Activated naive CD4-positive, alpha-beta T cell treated with anti-CD3 and anti-CD28 coated beads for 36 hours (primary cell): ENCODE results near the gene FAM136A. TPM values are rescaled to one million over a fixed set of nuclear protein-coding genes. Genes with fewer than 3 reads are reported as not detected.
"Not testable (repeated sequence)": the region's sequence is repeated elsewhere in the genome, so short reads cannot be mapped to it uniquely, and the experiment has no call there.

Source experiments
- CTCF ChIA-PET: fragments of 350-600 bp; sonication (Branson Sonifier 250); formaldehyde crosslinking; loops from one replicate; lab custom pipeline; 2021; ENCODE audit warnings: antibody characterized with exemption; lab: Charles Lee
- DNase-seq: peaks from one replicate; pipeline ENCODE4 v3.0.0-alpha.2; 2020
- H3K27ac Mint-ChIP-seq: one replicate; pipeline ENCODE4 v1.8.0; 2021; ENCODE audit warnings: mild to moderate bottlenecking, mixed read lengths
- H3K27me3 Mint-ChIP-seq: one replicate; pipeline ENCODE4 v1.8.0; 2021; ENCODE audit warnings: low read depth, mixed read lengths
- H3K36me3 Mint-ChIP-seq: one replicate; pipeline ENCODE4 v1.8.0; 2021; ENCODE audit warnings: low read depth, mixed read lengths
- H3K4me1 Mint-ChIP-seq: one replicate; pipeline ENCODE4 v1.8.0; 2021; ENCODE audit warnings: low read depth, mixed read lengths
- H3K4me3 Mint-ChIP-seq: one replicate; pipeline ENCODE4 v1.8.0; 2021; ENCODE audit warnings: mild to moderate bottlenecking, moderate library complexity, mixed read lengths
- H3K9me3 Mint-ChIP-seq: one replicate; pipeline ENCODE4 v1.8.0; 2021; ENCODE audit warnings: mixed read lengths
- intact Hi-C: fragments of 100-400 bp; cut with micrococcal nuclease; formaldehyde crosslinking; loops from one replicate; pipeline ENCODE4 v1.15.1; 2023
- total RNA-seq, 2 experiments: library from RNA; stranded (reverse); gene quantifications; one replicate each; pipeline ENCODE4 v1.2.3, GENCODE V29; 2021

FAM136A gene
- total RNA-seq, 2 experiments from 2014 or later, result 41.9 to 44.0 TPM

DNA sequence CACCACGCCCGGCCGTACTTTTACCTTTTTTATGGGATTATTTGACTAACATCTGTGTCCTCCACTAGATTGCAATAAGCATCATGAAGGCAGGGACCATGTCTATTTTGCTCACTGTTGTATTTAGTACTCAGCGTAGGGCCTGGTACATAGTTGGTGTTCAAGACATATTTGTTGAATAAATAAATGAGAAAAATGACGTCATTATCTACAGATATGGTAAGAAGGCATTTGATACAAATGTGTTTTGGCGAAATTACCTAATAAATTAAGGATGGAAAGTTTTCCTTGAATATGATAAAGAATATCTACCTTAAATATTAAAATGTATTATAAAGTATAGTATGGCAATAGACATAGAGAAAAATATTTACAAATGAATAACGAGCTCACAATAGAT, 24.0 kb upstream of the FAM136A start:
- CTCF ChIA-PET, result no interaction called here
- no peak overlapping the region for H3K27ac Mint-ChIP-seq
- no peak overlapping the region for H3K4me3 Mint-ChIP-seq
- DNase-seq, result no peak
- no peaks in the 10 kb centered on the region for H3K4me1 Mint-ChIP-seq
- H3K9me3 Mint-ChIP-seq, result no peaks in the 10 kb centered on the region
- intact Hi-C loops, result no loop called here
- no peaks in the 10 kb centered on the region for H3K36me3 Mint-ChIP-seq
- H3K27me3 Mint-ChIP-seq, result no peaks in the 10 kb centered on the region

DNA sequence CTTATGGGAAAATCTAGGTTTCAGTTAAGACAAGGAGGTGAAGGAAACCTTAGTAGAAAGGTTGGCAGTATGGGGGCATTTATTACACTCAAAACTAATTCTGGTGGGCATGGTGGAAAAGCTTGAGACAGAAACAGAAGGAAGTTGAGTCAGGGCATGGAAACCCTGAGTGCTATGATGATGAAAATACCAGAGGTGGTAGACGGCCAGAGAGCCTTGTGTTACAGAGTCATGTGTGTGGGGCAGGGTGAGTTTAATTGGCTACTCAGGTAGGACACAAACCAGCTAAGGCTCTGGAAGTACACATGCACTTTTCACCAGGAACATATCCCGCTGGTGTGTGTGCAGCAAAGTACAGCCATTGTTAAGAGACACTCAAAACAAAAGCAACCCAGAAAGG, 20.7 kb upstream of the FAM136A start:
- H3K9me3 Mint-ChIP-seq, result no peaks in the 10 kb centered on the region
- H3K36me3 Mint-ChIP-seq, result no peaks in the 10 kb centered on the region
- no peak overlapping the region for H3K4me3 Mint-ChIP-seq
- no peaks in the 10 kb centered on the region for H3K27me3 Mint-ChIP-seq
- no peak for DNase-seq
- intact Hi-C loops, result no loop called here
- no peak overlapping the region for H3K27ac Mint-ChIP-seq
- CTCF ChIA-PET, result interaction anchor here (1.0 to 1.2 kb wide), 2 partner anchors 18 to 323 kb away, joined by 3 to 6 read pairs; no protein-coding TSS in a partner anchor
- no peaks in the 10 kb centered on the region for H3K4me1 Mint-ChIP-seq

DNA sequence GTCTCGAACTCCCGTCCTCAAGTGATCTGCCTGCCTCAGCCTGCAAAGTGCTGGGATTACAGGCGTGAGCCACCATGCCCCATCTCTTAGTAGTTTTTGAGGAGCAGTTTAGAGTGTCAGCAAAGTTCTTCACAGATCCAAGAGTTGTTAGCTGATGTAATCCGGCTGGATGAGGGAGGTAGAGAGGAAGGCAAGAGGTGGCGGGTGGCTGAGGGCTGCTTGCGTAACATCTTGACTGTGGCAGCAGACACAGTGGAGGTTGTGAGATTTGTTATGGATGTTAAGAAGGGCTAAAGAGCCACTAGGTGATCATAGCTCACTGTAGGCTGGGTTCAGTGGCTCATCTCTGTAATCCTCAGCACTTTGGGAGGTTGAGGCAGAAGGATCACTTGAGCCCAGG, 19.5 kb upstream of the FAM136A start:
- no peak overlapping the region for H3K27ac Mint-ChIP-seq
- CTCF ChIA-PET, result interaction anchor here (0.6 to 1.4 kb wide), 6 partner anchors 16 to 854 kb away, joined by 3 to 6 read pairs (median 4); no protein-coding TSS in a partner anchor

DNA sequence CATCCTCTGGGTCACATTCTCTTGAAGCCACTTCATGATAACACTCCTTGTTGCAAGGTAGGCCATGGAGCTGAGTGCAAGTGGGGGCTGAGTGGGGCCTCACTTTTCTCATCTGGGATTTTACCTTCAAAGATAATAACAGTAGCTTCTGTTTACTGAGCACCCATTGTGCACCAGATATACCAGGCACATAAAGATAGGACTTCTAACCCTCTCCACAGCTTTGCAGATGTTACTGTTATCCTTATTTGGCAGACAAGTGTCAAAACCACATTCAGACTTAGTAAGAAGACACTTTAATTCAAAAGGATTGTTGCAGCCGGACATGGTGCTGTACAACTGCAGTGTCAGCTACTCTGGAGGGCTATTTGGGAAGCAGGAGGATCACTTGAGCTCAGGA, 12.8 kb upstream of the FAM136A start:
- Mint-ChIP-seq H3K27ac (no peak overlapping the region), H3K36me3 (no peaks in the 10 kb centered on the region), H3K4me1 (no peaks in the 10 kb centered on the region), H3K9me3 (no peaks in the 10 kb centered on the region), H3K4me3 (no peak overlapping the region), H3K27me3 (no peaks in the 10 kb centered on the region)
- no peak for DNase-seq
- intact Hi-C loops, result no loop called here
- CTCF ChIA-PET, result interaction anchor here (0.7 to 3.2 kb wide), 4 partner anchors 11 to 303 kb away, joined by 3 to 21 read pairs (median 4); partner anchors contain the start of gene FAM136A

More for the DNA sequence above, 19.5 kb upstream of the FAM136A start:
- intact Hi-C loops, result no loop called here
- no peaks in the 10 kb centered on the region for H3K4me1 Mint-ChIP-seq
- no peaks in the 10 kb centered on the region for H3K27me3 Mint-ChIP-seq
- no peaks in the 10 kb centered on the region for H3K36me3 Mint-ChIP-seq
- no peak for DNase-seq
- no peak overlapping the region for H3K4me3 Mint-ChIP-seq
- H3K9me3 Mint-ChIP-seq, result no peaks in the 10 kb centered on the region

DNA sequence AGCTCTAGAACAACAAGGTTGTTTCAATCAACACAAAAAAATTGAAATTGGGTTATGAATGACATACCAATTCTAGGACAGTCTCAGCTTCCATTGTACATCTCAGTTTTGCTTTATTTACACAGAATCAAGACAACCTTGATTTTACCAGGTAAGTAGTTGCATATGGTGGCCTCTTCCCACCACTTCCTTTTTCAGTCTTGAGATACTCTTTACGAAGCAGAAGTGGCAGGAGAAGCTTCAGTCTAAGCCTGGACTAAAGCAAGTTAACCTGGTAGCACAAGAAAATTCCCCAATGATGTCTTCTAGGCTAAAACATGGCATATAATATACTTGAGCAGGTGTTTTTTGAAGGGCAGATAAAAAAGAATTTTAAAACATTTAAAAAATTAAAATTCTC, 10.7 kb upstream of the FAM136A start:
- Mint-ChIP-seq H3K27me3 (no peaks in the 10 kb centered on the region), H3K9me3 (no peaks in the 10 kb centered on the region), H3K4me1 (no peaks in the 10 kb centered on the region), H3K4me3 (no peak overlapping the region), H3K36me3 (no peaks in the 10 kb centered on the region), H3K27ac (no peak overlapping the region)
- intact Hi-C loops, result no loop called here
- CTCF ChIA-PET, result interaction anchor here (0.6 to 3.2 kb wide), 3 partner anchors 8 to 485 kb away, joined by 3 to 21 read pairs (median 3); no protein-coding TSS in a partner anchor
- DNase-seq, result no peak

DNA sequence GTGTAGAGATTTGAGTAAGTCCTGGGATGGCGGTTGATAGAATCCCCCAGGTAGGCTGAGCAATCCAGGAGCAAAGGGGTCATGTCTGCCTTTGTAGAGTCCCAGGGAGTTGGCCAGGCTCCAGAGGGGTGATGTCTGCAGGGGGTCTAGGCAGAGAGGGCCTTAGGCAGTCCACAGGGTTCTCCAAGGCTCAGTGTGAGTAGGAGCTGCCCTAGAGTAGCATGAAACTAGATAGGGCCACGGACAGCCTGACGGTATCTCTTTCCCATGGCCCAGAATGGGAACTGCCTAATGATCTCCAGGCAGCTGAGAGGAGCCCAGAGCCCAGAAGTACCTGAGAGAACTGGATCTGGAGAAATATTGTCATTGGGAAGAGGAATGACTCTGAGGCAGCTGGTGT, 9.0 kb upstream of the FAM136A start:
- Mint-ChIP-seq H3K4me1 (no peaks in the 10 kb centered on the region), H3K27ac (no peak overlapping the region), H3K9me3 (no peaks in the 10 kb centered on the region), H3K27me3 (no peaks in the 10 kb centered on the region), H3K4me3 (no peak overlapping the region), H3K36me3 (no peaks in the 10 kb centered on the region)
- DNase-seq, result no peak
- intact Hi-C loops, result no loop called here
- CTCF ChIA-PET, result interaction anchor here (0.6 to 1.0 kb wide), 3 partner anchors 9 to 429 kb away, joined by 3 read pairs; partner anchors contain the start of gene FAM136A

DNA sequence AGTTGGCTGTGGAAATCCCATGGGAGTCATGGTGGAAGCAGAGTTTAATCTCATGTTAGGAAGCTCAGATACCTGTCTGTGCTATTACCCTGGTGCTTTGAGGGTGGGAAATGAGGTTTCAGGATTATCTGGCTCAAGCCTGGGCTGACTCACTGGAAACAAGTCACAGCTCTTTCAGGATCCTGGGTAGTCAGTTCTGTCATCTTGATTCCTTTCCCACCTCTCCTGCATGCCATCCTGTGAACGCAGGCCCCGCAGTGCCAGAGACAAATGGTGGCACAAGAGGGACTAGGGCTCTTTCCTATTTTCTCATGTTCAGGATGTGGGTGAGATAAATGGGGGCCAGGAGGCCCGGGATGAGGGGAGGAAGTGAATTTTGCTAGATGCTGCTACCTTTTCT, 3.7 kb upstream of the FAM136A start:
- intact Hi-C loops, result loop anchor here (10.0 kb wide), 1 partner anchor 559 kb away; no protein-coding TSS in a partner anchor
- no peaks in the 10 kb centered on the region for H3K9me3 Mint-ChIP-seq
- H3K4me1 Mint-ChIP-seq, result peaks cover 16% of the 10 kb centered on the region
- H3K4me3 Mint-ChIP-seq, result no peak overlapping the region
- H3K27ac Mint-ChIP-seq, result no peak overlapping the region
- no peak for DNase-seq
- no peaks in the 10 kb centered on the region for H3K27me3 Mint-ChIP-seq
- CTCF ChIA-PET, result interaction anchor here (1.0 to 5.7 kb wide), 8 partner anchors 8 to 362 kb away, joined by 3 to 121 read pairs (median 16); partner anchors contain the start of gene PCYOX1
- H3K36me3 Mint-ChIP-seq, result peaks cover 7% of the 10 kb centered on the region

DNA sequence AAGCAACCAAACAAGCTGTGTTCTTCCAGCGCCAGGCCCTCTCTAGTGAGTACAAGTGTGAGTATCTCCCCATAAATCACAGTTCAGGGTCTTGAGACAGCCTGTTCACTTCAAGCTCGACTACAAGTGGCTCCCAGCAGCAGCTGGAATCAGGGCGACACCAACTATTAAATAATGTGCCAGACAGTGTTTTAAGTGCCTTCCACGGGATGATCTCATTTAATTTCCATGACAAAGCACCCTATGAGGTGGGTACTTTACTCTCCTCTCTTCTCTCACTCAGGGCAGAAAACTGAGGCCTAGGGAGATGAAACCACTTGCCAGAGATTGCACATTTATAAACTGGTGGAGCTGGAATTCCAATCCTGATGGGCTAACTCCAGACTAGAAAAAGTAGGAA, 2.6 kb upstream of the FAM136A start:
- Mint-ChIP-seq H3K9me3 (no peaks in the 10 kb centered on the region), H3K27me3 (no peaks in the 10 kb centered on the region), H3K27ac (no peak overlapping the region), H3K36me3 (peaks cover 11% of the 10 kb centered on the region), H3K4me1 (peaks cover 23% of the 10 kb centered on the region), H3K4me3 (no peak overlapping the region)
- intact Hi-C loops, result loop anchor here (1.0 to 10.0 kb wide), 9 partner anchors 37 to 643 kb away; partner anchors contain the start of gene ADD2
- no peak for DNase-seq
- CTCF ChIA-PET, result interaction anchor here (0.7 to 5.7 kb wide), 35 partner anchors 9 to 643 kb away, joined by 3 to 121 read pairs (median 6); partner anchors contain the start of genes ADD2, PCYOX1, SNRNP27 and SNRPG

DNA sequence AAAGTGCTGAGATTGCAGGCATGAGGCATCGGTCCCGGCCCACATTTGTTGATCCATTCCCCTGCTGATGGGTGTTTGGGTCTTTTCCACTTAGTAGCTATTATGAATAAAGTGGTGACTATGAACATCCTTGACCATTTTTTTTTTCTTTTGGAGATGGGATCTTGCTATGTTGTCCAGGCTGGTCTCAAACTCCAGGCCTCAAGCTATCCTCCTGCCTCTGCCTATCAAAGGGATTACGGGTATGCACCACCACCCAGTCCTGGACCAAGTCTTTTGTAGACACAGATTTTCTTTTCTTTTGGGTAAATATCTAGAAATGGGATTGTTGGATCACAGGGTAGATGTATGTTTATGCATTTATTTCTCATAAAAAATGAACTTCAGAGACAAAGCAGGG, 1.3 kb upstream of the FAM136A start:
- Mint-ChIP-seq H3K27ac (no peak overlapping the region), H3K36me3 (peaks cover 19% of the 10 kb centered on the region), H3K4me1 (peaks cover 31% of the 10 kb centered on the region), H3K4me3 (no peak overlapping the region), H3K9me3 (no peaks in the 10 kb centered on the region), H3K27me3 (no peaks in the 10 kb centered on the region)
- intact Hi-C loops, result loop anchor here (5.0 to 10.0 kb wide), 2 partner anchors 464 to 562 kb away; partner anchors contain the start of gene ADD2
- CTCF ChIA-PET, result interaction anchor here (0.6 to 5.7 kb wide), 29 partner anchors 10 to 795 kb away, joined by 3 to 121 read pairs (median 6); partner anchors contain the start of genes PCYOX1 and SNRPG
- DNase-seq, result no peak

DNA sequence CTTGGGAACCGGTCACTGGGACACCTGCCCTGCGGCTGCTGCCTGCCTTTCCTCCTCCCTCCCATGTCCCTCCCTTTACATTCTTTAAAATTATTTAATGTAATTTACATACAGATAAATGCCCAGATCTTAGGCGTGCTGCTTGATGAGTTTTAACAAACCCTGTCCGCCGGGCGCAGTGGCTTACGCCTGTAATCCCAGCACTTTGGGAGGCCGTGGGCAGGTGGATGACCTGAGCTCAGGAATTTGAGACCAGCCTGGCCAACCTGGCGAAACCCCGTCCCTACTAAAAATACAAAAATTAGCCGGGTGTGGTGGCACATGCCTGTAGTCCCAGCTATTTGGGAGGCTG, 304 bp upstream of the FAM136A start:
- CTCF ChIA-PET, result interaction anchor here (0.6 to 5.7 kb wide), 16 partner anchors 9 to 466 kb away, joined by 3 to 121 read pairs (median 6); partner anchors contain the start of genes ADD2, PCYOX1 and SNRPG
- peak overlapping the region; percentile 94 for H3K27ac Mint-ChIP-seq
- H3K4me1 Mint-ChIP-seq, result peaks cover 33% of the 10 kb centered on the region
- H3K4me3 Mint-ChIP-seq, result peak overlapping the region; percentile 93
- intact Hi-C loops, result loop anchor here (1.0 to 10.0 kb wide), 5 partner anchors 112 to 578 kb away; partner anchors contain the start of gene ADD2
- peaks cover 26% of the 10 kb centered on the region for H3K36me3 Mint-ChIP-seq
- H3K27me3 Mint-ChIP-seq, DNase-seq, H3K9me3 Mint-ChIP-seq: not testable (repeated sequence)

DNA sequence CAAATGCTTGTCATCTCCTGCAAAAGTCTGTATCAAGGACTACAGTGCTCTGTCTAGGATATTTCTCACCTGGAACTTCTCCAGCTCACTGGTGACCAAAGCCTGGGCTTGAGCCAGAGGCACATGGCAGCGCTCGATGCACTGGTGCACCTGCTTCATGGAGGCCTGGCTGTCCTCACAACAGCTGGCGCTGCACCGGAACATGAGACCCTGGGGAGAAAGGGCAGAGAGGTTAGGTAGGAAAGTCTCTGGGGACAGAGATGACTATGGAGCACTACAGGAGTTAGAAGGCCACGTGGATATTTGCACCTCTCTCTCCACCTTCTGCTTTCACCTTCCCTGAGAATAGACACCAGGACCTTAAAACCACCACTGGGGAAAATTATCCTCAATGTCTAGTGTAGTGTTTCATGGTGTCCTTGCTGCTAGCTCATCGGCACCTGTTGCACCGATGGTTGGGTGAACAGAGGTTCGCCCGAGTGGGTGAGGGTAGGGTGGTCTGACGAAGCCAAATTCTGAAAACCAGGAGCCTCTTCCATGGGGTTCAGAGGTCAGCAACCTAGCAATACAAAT, 1.0 kb downstream of the FAM136A start:
- CTCF ChIA-PET, result interaction anchor here (1.0 to 3.7 kb wide), 5 partner anchors 7 to 467 kb away, joined by 4 to 31 read pairs (median 4); partner anchors contain the start of genes ADD2 and SNRPG
- no peaks in the 10 kb centered on the region for H3K9me3 Mint-ChIP-seq

DNA sequence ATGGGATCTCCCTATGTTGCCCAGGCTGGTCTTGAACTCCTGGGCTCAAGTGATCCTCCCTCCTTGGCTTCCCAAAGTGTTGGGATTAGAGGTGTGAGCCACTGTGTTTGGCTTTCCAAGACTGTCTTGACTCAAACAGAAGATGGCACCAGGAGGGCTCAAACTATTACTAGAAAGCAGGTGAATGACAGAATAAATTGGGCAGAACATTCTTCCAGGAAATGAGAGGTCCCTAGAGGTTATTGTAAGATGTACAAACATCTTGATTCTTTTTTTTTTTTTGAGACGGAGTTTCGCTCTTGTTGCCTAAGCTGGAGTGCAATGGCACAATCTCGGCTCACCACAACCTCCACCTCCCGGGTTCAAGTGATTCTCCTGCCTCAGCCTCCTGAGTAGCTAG, 4.0 kb downstream of the FAM136A start:
- H3K4me1 Mint-ChIP-seq, result peaks cover 45% of the 10 kb centered on the region
- H3K27me3 Mint-ChIP-seq, H3K9me3 Mint-ChIP-seq, H3K4me3 Mint-ChIP-seq, intact Hi-C loops, DNase-seq, H3K27ac Mint-ChIP-seq: not testable (repeated sequence)
- peaks cover 29% of the 10 kb centered on the region for H3K36me3 Mint-ChIP-seq
- CTCF ChIA-PET, result interaction anchor here (0.6 kb wide), 1 partner anchor 472 kb away, joined by 3 read pairs; no protein-coding TSS in a partner anchor

More for the DNA sequence above, 1.0 kb downstream of the FAM136A start:
- Mint-ChIP-seq H3K4me3 (peak overlapping the region; percentile 93), H3K36me3 (peaks cover 27% of the 10 kb centered on the region), H3K27me3 (no peaks in the 10 kb centered on the region), H3K4me1 (peaks cover 42% of the 10 kb centered on the region), H3K27ac (peak overlapping the region; percentile 94)
- no peak for DNase-seq
- intact Hi-C loops, result loop anchor here (1.0 to 10.0 kb wide), 5 partner anchors 8 to 564 kb away; partner anchors contain the start of genes ADD2, SNRPG and TIA1
